Loucy (cell line): ENCODE data around the gene PEAR1.

Experiments
- H2AFZ ChIP-seq: fragments of 200-600 bp; sonication (generic); 2 replicates; pipeline ENCODE4 v1.6.0; 2016; ENCODE audit warnings: antibody characterized with exemption, mild to moderate bottlenecking, low read length, moderate library complexity
- H3F3A ChIP-seq: fragments of 200-600 bp; 2 replicates; pipeline ENCODE4 v1.6.0; 2016; ENCODE audit warnings: antibody characterized with exemption, low read depth, mild to moderate bottlenecking
- H3K27me3 ChIP-seq: fragments of 200-600 bp; sonication (generic); 2 replicates; pipeline ENCODE4 v1.6.1; 2014; ENCODE audit warnings: low read length, mild to moderate bottlenecking; ENCODE audit not compliant: insufficient read depth, poor library complexity, severe bottlenecking
- H3K36me3 ChIP-seq: fragments of 200-600 bp; sonication (generic); 2 replicates; pipeline ENCODE4 v1.6.1; 2016; ENCODE audit warnings: low read length; ENCODE audit not compliant: insufficient read depth
- H3K4me1 ChIP-seq: fragments of 200-600 bp; sonication (generic); 2 replicates; pipeline ENCODE4 v1.5.1; 2014; ENCODE audit warnings: low read length, mild to moderate bottlenecking; ENCODE audit not compliant: insufficient read depth, poor library complexity, severe bottlenecking
- H3K4me2 ChIP-seq: fragments of 200-600 bp; sonication (generic); 2 replicates; pipeline ENCODE4 v1.6.0; 2014; ENCODE audit warnings: antibody characterized with exemption, low read length, low read depth, mild to moderate bottlenecking; ENCODE audit not compliant: poor library complexity, severe bottlenecking
- H3K4me3 ChIP-seq: fragments of 200-600 bp; sonication (generic); 2 replicates; pipeline ENCODE4 v1.5.1; 2014; ENCODE audit warnings: low read length, mild to moderate bottlenecking, mixed read lengths; ENCODE audit not compliant: poor library complexity, severe bottlenecking
- H3K79me2 ChIP-seq: fragments of 200-600 bp; sonication (generic); 2 replicates; pipeline ENCODE4 v1.6.1; 2014; ENCODE audit warnings: low read length; ENCODE audit not compliant: insufficient read depth
- H3K9ac ChIP-seq: fragments of 200-600 bp; sonication (generic); 2 replicates; pipeline ENCODE4 v1.6.0; 2014; ENCODE audit warnings: mild to moderate bottlenecking, low read depth, low read length, moderate library complexity; ENCODE audit not compliant: poor library complexity, severe bottlenecking
- H3K9me2 ChIP-seq: fragments of 200-600 bp; sonication (generic); replicated peaks from 2 replicates; pipeline ENCODE4 v1.6.1; 2016; ENCODE audit warnings: low read depth, low read length, mixed read lengths
- H3K9me3 ChIP-seq: fragments of 200-600 bp; sonication (generic); 2 replicates; pipeline ENCODE4 v1.6.1; 2014; ENCODE audit warnings: mild to moderate bottlenecking, antibody characterized with exemption, low read length, low read depth; ENCODE audit not compliant: insufficient read depth
- H4K20me1 ChIP-seq: fragments of 200-600 bp; sonication (generic); 2 replicates; pipeline ENCODE4 v1.6.0; 2014; ENCODE audit warnings: antibody characterized with exemption, low read length, mild to moderate bottlenecking; ENCODE audit not compliant: insufficient read depth, poor library complexity, severe bottlenecking
- CTCF ChIP-seq: fragments of 200-600 bp; sonication (generic); conservative IDR thresholded peaks from 2 replicates; pipeline ENCODE4 v1.5.1; 2014; ENCODE audit warnings: mild to moderate bottlenecking, antibody characterized with exemption, low read length
- EZH2phosphoT487 ChIP-seq: fragments of 200-600 bp; IDR thresholded peaks from 2 replicates; pipeline ENCODE4 v1.6.1; 2018; ENCODE audit warnings: antibody characterized with exemption, mild to moderate bottlenecking, moderate library complexity, borderline replicate concordance

Gene PEAR1

GRCh38 chr1:156911577-156912298 lies 18.2 kb downstream of the PEAR1 start:
- Histone ChIP-seq H3K9me2 (no peaks in the 10 kb centered on the region), H2AFZ (no peak overlapping the region), H3F3A (no peaks in the 10 kb centered on the region), H3K9ac (no peak overlapping the region), H3K27me3 (no peaks in the 10 kb centered on the region), H3K9me3 (no peaks in the 10 kb centered on the region), H3K4me1 (peaks cover 9% of the 10 kb centered on the region), H4K20me1 (no peaks in the 10 kb centered on the region), H3K4me3 (no peak overlapping the region), H3K36me3 (no peaks in the 10 kb centered on the region), H3K4me2 (no peak overlapping the region), H3K79me2 (no peaks in the 10 kb centered on the region)
- no peak for TF ChIP-seq EZH2phosphoT487
- no peak for TF ChIP-seq CTCF

GRCh38 chr1:156912310-156912709 lies 18.8 kb downstream of the PEAR1 start:
- TF ChIP-seq EZH2phosphoT487: no peak
- TF ChIP-seq CTCF: no peak
- Histone ChIP-seq H3K9ac (no peak overlapping the region), H3K79me2 (no peaks in the 10 kb centered on the region), H3K27me3 (no peaks in the 10 kb centered on the region), H2AFZ (no peak overlapping the region), H3K9me2 (no peaks in the 10 kb centered on the region), H3K4me2 (no peak overlapping the region), H3K4me1 (peaks cover 4% of the 10 kb centered on the region), H3K9me3 (no peaks in the 10 kb centered on the region), H3F3A (no peaks in the 10 kb centered on the region), H3K4me3 (no peak overlapping the region), H3K36me3 (no peaks in the 10 kb centered on the region), H4K20me1 (no peaks in the 10 kb centered on the region)

- Histone ChIP-seq H2AFZ (no peak overlapping the region), H3F3A (no peaks in the 10 kb centered on the region), H3K9ac (no peak overlapping the region), H3K4me2 (no peak overlapping the region), H3K9me3 (no peaks in the 10 kb centered on the region), H3K9me2 (no peaks in the 10 kb centered on the region), H3K27me3 (no peaks in the 10 kb centered on the region), H3K4me1 (no peaks in the 10 kb centered on the region), H4K20me1 (no peaks in the 10 kb centered on the region), H3K4me3 (no peak overlapping the region), H3K79me2 (no peaks in the 10 kb centered on the region), H3K36me3 (no peaks in the 10 kb centered on the region)
- TF ChIP-seq CTCF (no peak), EZH2phosphoT487 (no peak)
These were observed 19.6 kb downstream of the PEAR1 start for GRCh38 chr1:156912861-156913808.
